Urothelium cell line (cell line): Measurements from ENCODE around the gene LRRC8E.

Experiments
- DNase-seq: peaks from one replicate; pipeline ENCODE4 v3.0.0; 2011; ENCODE audit warnings: low spot score, mixed read lengths
- FAIRE-seq: peaks from 2 replicates; lab custom pipeline; 2011; peaks lifted over from hg19 to GRCh38; lab: Jason Lieb, UNC

Gene LRRC8E

GRCh38 chr19:7918615-7919421 lies 30.5 kb downstream of the LRRC8E start:
- FAIRE-seq (no peak), DNase-seq (no peak)

GRCh38 chr19:7919610-7920518 lies 31.6 kb downstream of the LRRC8E start, which contains the start of gene SNAPC2:
Gene SNAPC2 (plus strand): TSS chr19:7920338. CDS start chr19:7920367, 29 bp downstream.
- DNase-seq = peak; percentile 85
- FAIRE-seq = no peak

GRCh38 chr19:7920519-7921301 lies 32.4 kb downstream of the LRRC8E start:
- peak; percentile 92 for DNase-seq
- no peak for FAIRE-seq

- DNase-seq (no peak), FAIRE-seq (no peak)
Measured at GRCh38 chr19:7921302-7921966, 33.1 kb downstream of the LRRC8E start.

- DNase-seq (no peak), FAIRE-seq (no peak)
Measured at GRCh38 chr19:7921967-7922835, 33.9 kb downstream of the LRRC8E start.

GRCh38 chr19:7922836-7923195 lies 34.5 kb downstream of the LRRC8E start:
- DNase-seq (no peak), FAIRE-seq (no peak)

GRCh38 chr19:7923295-7924191 lies 35.2 kb downstream of the LRRC8E start:
- DNase-seq = no peak
- FAIRE-seq = no peak

- DNase-seq (no peak), FAIRE-seq (no peak)
Measured at GRCh38 chr19:7924241-7924640, 35.9 kb downstream of the LRRC8E start.

- FAIRE-seq = no peak
Measured at GRCh38 chr19:7924651-7925170, 36.4 kb downstream of the LRRC8E start.

GRCh38 chr19:7925171-7925851 lies 37.0 kb downstream of the LRRC8E start:
- FAIRE-seq (peak; percentile 88), DNase-seq (peak; percentile 76)

More at GRCh38 chr19:7924651-7925170, 36.4 kb downstream of the LRRC8E start:
- DNase-seq = no peak

GRCh38 chr19:7926021-7926726 lies 37.9 kb downstream of the LRRC8E start, which contains the start of gene CTXN1:
Gene CTXN1 (minus strand): TSS chr19:7926135. CDS start chr19:7925538, 597 bp downstream.
- DNase-seq = peak; percentile 79
- FAIRE-seq = no peak

- FAIRE-seq (no peak), DNase-seq (no peak)
Measured at GRCh38 chr19:7926727-7927604, 38.7 kb downstream of the LRRC8E start.

- no peak for DNase-seq
- no peak for FAIRE-seq
Measured at GRCh38 chr19:7927605-7928333, 39.5 kb downstream of the LRRC8E start.

- DNase-seq (no peak), FAIRE-seq (no peak)
Measured at GRCh38 chr19:7928334-7928706, 40.0 kb downstream of the LRRC8E start.
